ENCODE measurements around the gene IRAK3. TPM values are rescaled to one million over a fixed set of nuclear protein-coding genes. Genes with fewer than 3 reads are reported as not detected.
"Not testable (repeated sequence)": the region's sequence is repeated elsewhere in the genome, so short reads cannot be mapped to it uniquely, and the experiment has no call there.

The IRAK3 gene
- total RNA-seq, 1 experiment from 2014 or later = 57.3 TPM

GRCh38 chr12:66189486-66189843 lies 451 bp downstream of the IRAK3 start:
- Histone ChIP-seq H3K27ac (peak overlapping the region; percentile 91), H3K27me3 (no peaks in the 10 kb centered on the region), H3K4me1 (peaks cover 6% of the 10 kb centered on the region; the same call in 1 of the 2 replicates), H3K4me3 (peak overlapping the region; percentile 70), H3K9me3 (replicated peaks) (peaks cover 5% of the 10 kb centered on the region; the same call in 1 of the 2 replicates), H3K36me3 (peaks cover 19% of the 10 kb centered on the region)
- peak in 1 of 2 experiments; percentile 67 for DNase-seq

GRCh38 chr12:66189889-66190288 lies 875 bp downstream of the IRAK3 start:
- peaks cover under 1% of the 10 kb centered on the region; the same call in 1 of the 2 replicates for H3K9me3 ChIP-seq (replicated peaks)
- peaks cover 24% of the 10 kb centered on the region for H3K36me3 ChIP-seq
- peaks cover 6% of the 10 kb centered on the region; the same call in 1 of the 2 replicates for H3K4me1 ChIP-seq
- peak in 1 of 2 experiments; percentile 18 for DNase-seq
- no peaks in the 10 kb centered on the region for H3K27me3 ChIP-seq
- H3K4me3 ChIP-seq = peak overlapping the region; percentile 70
- H3K27ac ChIP-seq = peak overlapping the region; percentile 91

- Histone ChIP-seq H3K36me3 (peaks cover 31% of the 10 kb centered on the region), H3K4me1 (peaks cover 6% of the 10 kb centered on the region; the same call in 1 of the 2 replicates), H3K27me3 (no peaks in the 10 kb centered on the region), H3K27ac (peak overlapping the region; percentile 91), H3K9me3 (replicated peaks) (no peaks in the 10 kb centered on the region), H3K4me3 (peak overlapping the region; percentile 70)
- peak; percentile 60 to 80 for DNase-seq
These were observed 1.7 kb downstream of the IRAK3 start for GRCh38 chr12:66190519-66191370.

- peak; percentile 18 to 40 for DNase-seq
- H3K9me3 ChIP-seq (replicated peaks) = no peaks in the 10 kb centered on the region
- H3K27ac ChIP-seq = peak overlapping the region; percentile 91; the same call in 1 of the 2 replicates
- peaks cover 6% of the 10 kb centered on the region; the same call in 1 of the 2 replicates for H3K4me1 ChIP-seq
- peak overlapping the region; percentile 70 for H3K4me3 ChIP-seq
- H3K36me3 ChIP-seq = peaks cover 31% of the 10 kb centered on the region
- H3K27me3 ChIP-seq = no peaks in the 10 kb centered on the region
These were observed 2.6 kb downstream of the IRAK3 start for GRCh38 chr12:66191547-66192126.

GRCh38 chr12:66194122-66194521 lies 5.1 kb downstream of the IRAK3 start:
- H3K4me1 ChIP-seq = peaks cover 6% of the 10 kb centered on the region; the same call in 1 of the 2 replicates
- peaks cover 47% of the 10 kb centered on the region for H3K36me3 ChIP-seq
- no peak overlapping the region for H3K27ac ChIP-seq
- no peaks in the 10 kb centered on the region for H3K27me3 ChIP-seq
- peaks cover under 1% of the 10 kb centered on the region; the same call in 1 of the 2 replicates for H3K9me3 ChIP-seq (replicated peaks)
- DNase-seq = no peak
- no peak overlapping the region for H3K4me3 ChIP-seq

- H3K4me3 ChIP-seq = no peak overlapping the region
- H3K9me3 ChIP-seq (replicated peaks) = peaks cover 7% of the 10 kb centered on the region; the same call in 1 of the 2 replicates
- DNase-seq = no peak
- H3K27me3 ChIP-seq = no peaks in the 10 kb centered on the region
- H3K36me3 ChIP-seq = peaks cover 54% of the 10 kb centered on the region
- peaks cover 6% of the 10 kb centered on the region; the same call in 1 of the 2 replicates for H3K4me1 ChIP-seq
- no peak overlapping the region for H3K27ac ChIP-seq
These were observed 6.2 kb downstream of the IRAK3 start for GRCh38 chr12:66195242-66195641.

- Histone ChIP-seq H3K9me3 (replicated peaks) (peaks cover 7% of the 10 kb centered on the region; the same call in 1 of the 2 replicates), H3K4me1 (peaks cover under 1% of the 10 kb centered on the region; the same call in 1 of the 2 replicates), H3K36me3 (peaks cover 64% of the 10 kb centered on the region), H3K27me3 (no peaks in the 10 kb centered on the region), H3K4me3 (no peak overlapping the region), H3K27ac (no peak overlapping the region)
- DNase-seq = no peak
These were observed 7.8 kb downstream of the IRAK3 start for GRCh38 chr12:66196806-66197205.

- Histone ChIP-seq H3K4me3 (no peak overlapping the region), H3K4me1 (no peaks in the 10 kb centered on the region), H3K9me3 (replicated peaks) (peaks cover 7% of the 10 kb centered on the region; the same call in 1 of the 2 replicates), H3K27ac (no peak overlapping the region), H3K27me3 (no peaks in the 10 kb centered on the region), H3K36me3 (peaks cover 59% of the 10 kb centered on the region)
- DNase-seq = no peak
These were observed 8.5 kb downstream of the IRAK3 start for GRCh38 chr12:66197495-66197921.

- no peak for DNase-seq
- no peak overlapping the region for H3K27ac ChIP-seq
- no peaks in the 10 kb centered on the region for H3K27me3 ChIP-seq
- H3K4me3 ChIP-seq = no peak overlapping the region
- H3K36me3 ChIP-seq = peaks cover 50% of the 10 kb centered on the region
- peaks cover 9% of the 10 kb centered on the region; the same call in 1 of the 2 replicates for H3K4me1 ChIP-seq
- peaks cover 7% of the 10 kb centered on the region; the same call in 1 of the 2 replicates for H3K9me3 ChIP-seq (replicated peaks)
These were observed 10.1 kb downstream of the IRAK3 start for GRCh38 chr12:66199141-66199540.

GRCh38 chr12:66199831-66200509 lies 11.0 kb downstream of the IRAK3 start:
- peaks cover 7% of the 10 kb centered on the region; the same call in 1 of the 2 replicates for H3K9me3 ChIP-seq (replicated peaks)
- no peak overlapping the region for H3K27ac ChIP-seq
- DNase-seq = no peak
- H3K4me1 ChIP-seq = peaks cover 9% of the 10 kb centered on the region; the same call in 1 of the 2 replicates
- H3K36me3 ChIP-seq = peaks cover 48% of the 10 kb centered on the region
- no peak overlapping the region for H3K4me3 ChIP-seq
- H3K27me3 ChIP-seq = no peaks in the 10 kb centered on the region

GRCh38 chr12:66203820-66204219 lies 14.8 kb downstream of the IRAK3 start:
- no peaks in the 10 kb centered on the region for H3K27me3 ChIP-seq
- H3K9me3 ChIP-seq (replicated peaks) = 0 out of 2 replicates have a peak, but pooled peaks cover 7% of the 10 kb centered on the region
- no peak overlapping the region for H3K4me3 ChIP-seq
- peaks cover 49% of the 10 kb centered on the region for H3K36me3 ChIP-seq
- no peak for DNase-seq
- H3K27ac ChIP-seq = no peak overlapping the region
- H3K4me1 ChIP-seq = peaks cover 9% of the 10 kb centered on the region; the same call in 1 of the 2 replicates

GRCh38 chr12:66206141-66206540 lies 17.1 kb downstream of the IRAK3 start:
- Histone ChIP-seq H3K4me3 (no peak overlapping the region), H3K4me1 (peaks cover 9% of the 10 kb centered on the region; the same call in 1 of the 2 replicates), H3K27me3 (no peaks in the 10 kb centered on the region), H3K9me3 (replicated peaks) (no peaks in the 10 kb centered on the region; the same call in 1 of the 2 replicates), H3K27ac (no peak overlapping the region), H3K36me3 (peaks cover 52% of the 10 kb centered on the region)
- no peak for DNase-seq

GRCh38 chr12:66210840-66211239 lies 21.8 kb downstream of the IRAK3 start:
- H3K4me3 ChIP-seq = no peak overlapping the region
- DNase-seq = no peak
- H3K36me3 ChIP-seq = peaks cover 68% of the 10 kb centered on the region
- H3K4me1 ChIP-seq = no peaks in the 10 kb centered on the region
- no peaks in the 10 kb centered on the region for H3K27me3 ChIP-seq
- H3K27ac ChIP-seq = no peak overlapping the region
- H3K9me3 ChIP-seq (replicated peaks) = no peaks in the 10 kb centered on the region; the same call in 1 of the 2 replicates

GRCh38 chr12:66211573-66211972 lies 22.6 kb downstream of the IRAK3 start:
- not testable (repeated sequence) for H3K4me3 ChIP-seq, H3K27me3 ChIP-seq

More at GRCh38 chr12:66211573-66211972, 22.6 kb downstream of the IRAK3 start:
- H3K9me3 ChIP-seq (replicated peaks); H3K4me1 ChIP-seq; DNase-seq; H3K27ac ChIP-seq: not testable (repeated sequence)
- H3K36me3 ChIP-seq = peaks cover 67% of the 10 kb centered on the region
